ENCODE results near the gene UTS2.

Gene UTS2

GRCh38 chr1:7811476-7811875, 41.4 kb downstream of the UTS2 start:
- DNase-seq (ENCODE audit: low spot score): no peak

- DNase-seq (ENCODE audit: low spot score): no peak
Observed at GRCh38 chr1:7810395-7810794, 42.5 kb downstream of the UTS2 start.

- DNase-seq (ENCODE audit: low spot score): no peak
Observed at GRCh38 chr1:7809742-7810141, 43.1 kb downstream of the UTS2 start.

GRCh38 chr1:7808253-7808844, 44.5 kb downstream of the UTS2 start:
- DNase-seq (ENCODE audit: low spot score): peak; percentile 13

- no peak for DNase-seq (ENCODE audit: low spot score)
Observed at GRCh38 chr1:7805460-7805859, 47.4 kb downstream of the UTS2 start.

Data from germinal center (tissue), 1 donor.